ENCODE data around the gene GABBR2. TPM values are rescaled to one million over a fixed set of nuclear protein-coding genes. Genes with fewer than 3 reads are reported as not detected.

GABBR2 gene
- total RNA-seq, 1 donor from 2014 or later, result not detected

DNA sequence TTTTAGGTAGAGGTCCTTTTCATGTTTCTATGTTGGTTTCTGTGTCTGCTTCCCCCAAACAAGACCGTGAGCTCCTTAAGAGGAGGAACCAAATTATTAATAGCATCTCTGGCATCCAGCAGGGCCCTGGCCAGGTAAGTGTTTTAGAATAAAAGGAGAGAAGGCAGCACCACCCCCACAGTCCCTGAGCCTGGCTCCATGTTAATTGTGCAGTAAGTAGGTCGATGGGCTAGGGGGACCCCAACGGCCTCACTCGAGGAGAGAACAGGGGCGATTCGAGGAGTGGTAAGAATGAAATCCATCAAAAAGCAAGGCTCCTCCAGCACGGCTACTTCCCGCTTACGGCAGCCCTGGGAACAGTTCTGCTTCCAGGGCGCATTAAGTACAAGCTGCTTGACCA is 67.0 kb downstream of the GABBR2 start:
- TF ChIP-seq, protein P1, sequence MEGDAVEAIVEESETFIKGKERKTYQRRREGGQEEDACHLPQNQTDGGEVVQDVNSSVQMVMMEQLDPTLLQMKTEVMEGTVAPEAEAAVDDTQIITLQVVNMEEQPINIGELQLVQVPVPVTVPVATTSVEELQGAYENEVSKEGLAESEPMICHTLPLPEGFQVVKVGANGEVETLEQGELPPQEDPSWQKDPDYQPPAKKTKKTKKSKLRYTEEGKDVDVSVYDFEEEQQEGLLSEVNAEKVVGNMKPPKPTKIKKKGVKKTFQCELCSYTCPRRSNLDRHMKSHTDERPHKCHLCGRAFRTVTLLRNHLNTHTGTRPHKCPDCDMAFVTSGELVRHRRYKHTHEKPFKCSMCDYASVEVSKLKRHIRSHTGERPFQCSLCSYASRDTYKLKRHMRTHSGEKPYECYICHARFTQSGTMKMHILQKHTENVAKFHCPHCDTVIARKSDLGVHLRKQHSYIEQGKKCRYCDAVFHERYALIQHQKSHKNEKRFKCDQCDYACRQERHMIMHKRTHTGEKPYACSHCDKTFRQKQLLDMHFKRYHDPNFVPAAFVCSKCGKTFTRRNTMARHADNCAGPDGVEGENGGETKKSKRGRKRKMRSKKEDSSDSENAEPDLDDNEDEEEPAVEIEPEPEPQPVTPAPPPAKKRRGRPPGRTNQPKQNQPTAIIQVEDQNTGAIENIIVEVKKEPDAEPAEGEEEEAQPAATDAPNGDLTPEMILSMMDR (IDR thresholded peaks at IDR 0.05; ENCODE audit: insufficient read depth, low read length, severe bottlenecking), result no peak
- Histone ChIP-seq H3K36me3 (ENCODE audit: control insufficient read depth, insufficient read depth, low read length) (no peaks in the 10 kb centered on the region), H3K27me3 (ENCODE audit: control insufficient read depth, insufficient read depth, low read length) (peaks cover 4% of the 10 kb centered on the region), H3K4me3 (ENCODE audit: low read depth, low read length) (no peak overlapping the region)
- FAIRE-seq (peak; percentile 47), DNase-seq (ENCODE audit: low read depth) (no peak)

GRCh38 chr9:98640394-98640793 is 68.3 kb downstream of the GABBR2 start:
- Histone ChIP-seq H3K36me3 (ENCODE audit: control insufficient read depth, insufficient read depth, low read length) (no peaks in the 10 kb centered on the region), H3K4me3 (ENCODE audit: low read depth, low read length) (no peak overlapping the region), H3K27me3 (ENCODE audit: control insufficient read depth, insufficient read depth, low read length) (peaks cover 4% of the 10 kb centered on the region)
- no peak for FAIRE-seq
- DNase-seq (ENCODE audit: low read depth), result no peak
- TF ChIP-seq, protein P1 (IDR thresholded peaks at IDR 0.05; ENCODE audit: insufficient read depth, low read length, severe bottlenecking), result no peak

- FAIRE-seq, result no peak
- no peaks in the 10 kb centered on the region for H3K36me3 ChIP-seq (ENCODE audit: control insufficient read depth, insufficient read depth, low read length)
- H3K27me3 ChIP-seq (ENCODE audit: control insufficient read depth, insufficient read depth, low read length), result no peaks in the 10 kb centered on the region
- no peak for DNase-seq (ENCODE audit: low read depth)
- no peak overlapping the region for H3K4me3 ChIP-seq (ENCODE audit: low read depth, low read length)
- TF ChIP-seq, protein P1 (IDR thresholded peaks at IDR 0.05; ENCODE audit: insufficient read depth, low read length, severe bottlenecking), result no peak
Measured at GRCh38 chr9:98639133-98639532, 69.6 kb downstream of the GABBR2 start.

DNA sequence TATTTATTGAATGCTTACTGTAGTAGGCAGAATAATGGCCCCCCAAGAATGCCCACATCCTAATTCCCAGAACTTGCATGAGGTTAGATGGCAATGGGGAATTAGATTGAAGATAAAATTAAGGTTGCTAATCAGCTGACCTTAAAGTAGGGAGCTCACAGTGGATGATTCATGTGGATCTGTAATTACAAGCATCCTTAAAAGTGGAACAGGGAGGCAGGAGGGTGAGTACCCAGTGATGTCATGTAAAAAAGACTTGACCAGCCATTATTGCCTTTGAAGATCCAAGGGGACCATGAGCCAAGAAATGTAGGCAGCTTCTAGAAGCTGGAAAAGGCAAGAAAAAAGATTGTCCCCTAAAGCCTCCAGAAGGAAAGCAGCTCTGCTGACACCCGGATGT is 71.4 kb downstream of the GABBR2 start:
- peak; percentile 70 for DNase-seq (ENCODE audit: low read depth)
- Histone ChIP-seq H3K36me3 (ENCODE audit: control insufficient read depth, insufficient read depth, low read length) (no peaks in the 10 kb centered on the region), H3K27me3 (ENCODE audit: control insufficient read depth, insufficient read depth, low read length) (no peaks in the 10 kb centered on the region), H3K4me3 (ENCODE audit: low read depth, low read length) (no peak overlapping the region)
- no peak for FAIRE-seq
- TF ChIP-seq, protein P1 (IDR thresholded peaks at IDR 0.05; ENCODE audit: insufficient read depth, low read length, severe bottlenecking), result no peak

DNA sequence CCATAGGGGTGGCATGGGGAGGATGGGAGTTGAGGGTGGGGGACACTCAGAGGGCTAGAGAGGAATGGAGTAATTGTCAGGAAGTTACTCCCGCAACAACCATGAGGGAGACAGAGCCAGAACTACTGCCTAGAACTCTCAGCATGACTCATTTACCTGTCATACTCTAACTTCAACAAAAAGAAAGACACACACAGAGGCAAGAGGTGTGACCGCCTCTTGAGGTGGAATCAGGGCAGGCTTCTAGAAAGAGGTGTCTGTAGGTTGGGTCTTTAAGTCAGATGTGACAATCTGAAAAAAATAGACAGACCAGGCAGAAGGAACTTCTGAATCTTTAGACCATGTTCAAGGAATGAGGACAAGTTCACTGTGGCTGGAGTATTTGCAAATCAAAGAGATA is 73.4 kb downstream of the GABBR2 start:
- no peak overlapping the region for H3K4me3 ChIP-seq (ENCODE audit: low read depth, low read length)
- DNase-seq (ENCODE audit: low read depth), result peak; percentile 90
- H3K27me3 ChIP-seq (ENCODE audit: control insufficient read depth, insufficient read depth, low read length), result no peaks in the 10 kb centered on the region
- H3K36me3 ChIP-seq (ENCODE audit: control insufficient read depth, insufficient read depth, low read length), result no peaks in the 10 kb centered on the region
- TF ChIP-seq, protein P1 (IDR thresholded peaks at IDR 0.05; ENCODE audit: insufficient read depth, low read length, severe bottlenecking), result no peak
- FAIRE-seq, result peak; percentile 32

DNA sequence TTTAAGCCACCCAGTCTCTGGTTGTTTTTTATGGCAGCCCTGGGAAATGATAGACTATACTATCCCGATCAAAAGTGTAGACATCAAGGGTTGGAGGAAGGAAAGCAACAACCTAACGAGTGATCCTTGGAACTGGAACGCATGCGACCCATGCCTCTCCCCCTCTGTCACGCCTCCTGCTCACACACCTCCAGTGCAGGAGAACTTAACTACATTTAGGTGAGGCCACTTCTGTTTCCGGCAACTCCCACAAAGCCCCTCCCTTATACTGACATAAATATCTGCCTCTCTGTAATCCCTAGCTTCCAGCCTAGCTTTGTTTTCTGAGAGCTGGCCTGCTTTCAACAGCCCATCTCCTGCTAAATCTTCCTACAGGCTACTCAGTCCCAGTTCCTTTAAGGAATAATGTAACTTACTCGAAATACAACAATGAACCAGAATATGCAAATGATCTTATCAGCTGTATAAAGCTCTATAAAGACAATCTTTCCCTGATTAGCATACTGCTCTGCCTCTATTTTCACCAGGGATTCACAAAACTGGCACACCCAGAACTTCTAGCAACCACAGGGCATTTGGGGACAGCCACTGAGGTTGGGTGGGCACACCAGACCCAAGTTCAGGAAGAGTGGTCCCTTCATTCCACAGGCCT is 73.9 kb downstream of the GABBR2 start:
- DNase-seq (ENCODE audit: low read depth), result no peak
- H3K36me3 ChIP-seq (ENCODE audit: control insufficient read depth, insufficient read depth, low read length), result no peaks in the 10 kb centered on the region
- TF ChIP-seq, protein P1 (IDR thresholded peaks at IDR 0.05; ENCODE audit: insufficient read depth, low read length, severe bottlenecking), result no peak
- peaks cover 3% of the 10 kb centered on the region for H3K27me3 ChIP-seq (ENCODE audit: control insufficient read depth, insufficient read depth, low read length)
- FAIRE-seq, result no peak
- no peak overlapping the region for H3K4me3 ChIP-seq (ENCODE audit: low read depth, low read length)

All from bronchial epithelial cell (primary cell).